ENCODE data around the gene CLCN6.

DNA sequence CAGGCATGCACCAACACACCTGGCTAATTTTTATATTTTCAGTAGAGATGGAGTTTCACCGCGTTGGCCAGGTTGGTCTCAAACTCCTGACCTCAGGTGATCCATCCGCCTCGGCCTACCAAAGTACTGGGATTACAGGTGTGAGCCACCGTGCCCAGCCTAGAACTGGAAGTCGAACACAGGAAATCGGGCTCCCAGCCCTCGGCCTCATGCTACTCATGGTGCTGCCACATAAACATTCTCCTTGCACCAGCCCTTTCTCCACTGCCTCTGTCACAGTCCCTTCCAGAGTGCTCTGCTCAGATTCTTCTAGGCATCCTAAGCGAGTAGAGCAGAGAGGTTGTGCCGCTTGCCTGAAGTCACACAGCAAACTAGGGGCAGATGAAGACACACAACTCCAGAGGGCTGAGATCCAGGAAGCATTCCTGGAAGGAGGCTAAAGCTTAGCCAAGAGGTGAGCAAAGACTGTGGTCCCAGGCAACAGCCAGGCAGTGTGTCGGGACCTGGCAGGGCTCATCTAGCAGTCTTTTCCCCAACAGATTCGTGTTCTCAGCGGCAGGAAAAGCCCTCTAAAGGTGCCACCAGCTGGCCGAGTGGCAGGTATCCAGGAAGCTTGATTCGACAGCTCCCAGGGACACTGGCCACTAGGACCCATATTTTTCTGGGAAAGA lies 82.3 kb downstream of the CLCN6 start:
- TF ChIP-seq, protein P1, sequence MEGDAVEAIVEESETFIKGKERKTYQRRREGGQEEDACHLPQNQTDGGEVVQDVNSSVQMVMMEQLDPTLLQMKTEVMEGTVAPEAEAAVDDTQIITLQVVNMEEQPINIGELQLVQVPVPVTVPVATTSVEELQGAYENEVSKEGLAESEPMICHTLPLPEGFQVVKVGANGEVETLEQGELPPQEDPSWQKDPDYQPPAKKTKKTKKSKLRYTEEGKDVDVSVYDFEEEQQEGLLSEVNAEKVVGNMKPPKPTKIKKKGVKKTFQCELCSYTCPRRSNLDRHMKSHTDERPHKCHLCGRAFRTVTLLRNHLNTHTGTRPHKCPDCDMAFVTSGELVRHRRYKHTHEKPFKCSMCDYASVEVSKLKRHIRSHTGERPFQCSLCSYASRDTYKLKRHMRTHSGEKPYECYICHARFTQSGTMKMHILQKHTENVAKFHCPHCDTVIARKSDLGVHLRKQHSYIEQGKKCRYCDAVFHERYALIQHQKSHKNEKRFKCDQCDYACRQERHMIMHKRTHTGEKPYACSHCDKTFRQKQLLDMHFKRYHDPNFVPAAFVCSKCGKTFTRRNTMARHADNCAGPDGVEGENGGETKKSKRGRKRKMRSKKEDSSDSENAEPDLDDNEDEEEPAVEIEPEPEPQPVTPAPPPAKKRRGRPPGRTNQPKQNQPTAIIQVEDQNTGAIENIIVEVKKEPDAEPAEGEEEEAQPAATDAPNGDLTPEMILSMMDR (IDR thresholded peaks at IDR 0.05; ENCODE audit: insufficient read depth, low read length) = no peak
- no peak for TF ChIP-seq POLR2AphosphoS5 (IDR thresholded peaks at IDR 0.05; ENCODE audit: low read depth)

Data from HL-60 (cell line).